Choroid plexus epithelial cell (primary cell): Measurements from ENCODE around the gene PCDHGA5.

Experiments used
- DNase-seq: peaks from one replicate; pipeline ENCODE4 v3.0.0-alpha.2; 2010; ENCODE audit warnings: low read depth
- H3K4me3 ChIP-seq: 2 replicates; pipeline ENCODE4 v1.5.1; 2011; ENCODE audit warnings: low read depth, mild to moderate bottlenecking, control low read depth, low read length, moderate library complexity
- CTCF ChIP-seq: conservative IDR thresholded peaks from 2 replicates; pipeline ENCODE4 v1.5.1; 2011; ENCODE audit warnings: low read depth, mild to moderate bottlenecking, control low read depth, inconsistent platforms, low read length, moderate library complexity

PCDHGA5 gene

DNA sequence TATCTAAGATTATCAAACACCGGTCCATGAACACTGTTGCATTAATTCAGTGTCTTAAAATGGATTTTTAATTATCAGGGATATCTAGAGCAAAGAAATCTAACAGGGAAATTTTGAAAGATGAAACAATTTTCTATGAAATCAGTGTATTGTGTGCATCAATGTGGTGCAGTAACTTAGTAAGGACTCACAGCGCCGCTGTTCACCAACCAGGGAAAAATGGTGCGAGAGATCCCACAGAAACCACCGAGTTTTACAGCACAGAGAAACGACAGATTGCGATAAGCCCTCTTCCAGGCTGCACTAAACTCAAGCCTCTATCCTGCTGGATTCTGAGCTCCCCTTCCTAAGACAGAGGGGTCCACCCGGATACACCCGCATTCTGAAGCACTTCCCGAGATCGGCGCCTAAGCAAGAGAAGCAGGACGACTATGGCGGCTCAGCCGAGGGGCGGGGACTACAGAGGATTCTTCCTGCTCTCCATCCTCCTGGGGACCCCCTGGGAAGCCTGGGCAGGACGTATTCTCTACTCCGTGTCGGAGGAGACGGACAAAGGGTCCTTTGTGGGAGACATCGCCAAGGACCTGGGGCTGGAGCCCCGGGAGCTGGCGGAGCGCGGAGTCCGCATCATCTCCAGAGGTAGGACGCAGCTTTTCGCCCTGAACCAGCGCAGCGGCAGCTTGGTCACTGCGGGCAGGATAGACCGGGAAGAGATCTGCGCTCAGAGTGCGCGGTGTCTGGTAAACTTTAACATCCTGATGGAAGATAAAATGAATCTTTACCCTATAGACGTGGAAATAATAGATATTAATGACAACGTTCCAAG is 18.7 kb downstream of the PCDHGA5 start, which contains the start of gene PCDHGA7:
Gene PCDHGA7, plus strand, starts transcription at position 274 of the 826 bp plus-strand sequence. Its CDS starts 158 bp downstream, at position 432.
- peak; percentile 40 for DNase-seq
- H3K4me3 ChIP-seq: peak within 1 kb of the TSS; percentile 45
- peak; percentile 41 for TF ChIP-seq CTCF

- TF ChIP-seq CTCF: no peak
- no peak overlapping the region for H3K4me3 ChIP-seq
- no peak for DNase-seq
Observed at GRCh38 chr5:141383345-141383744, 19.4 kb downstream of the PCDHGA5 start.

GRCh38 chr5:141384471-141385267 is 20.7 kb downstream of the PCDHGA5 start:
- no peak for DNase-seq
- H3K4me3 ChIP-seq: no peak overlapping the region
- TF ChIP-seq CTCF: no peak

GRCh38 chr5:141387557-141388311 is 23.8 kb downstream of the PCDHGA5 start, which contains the start of gene PCDHGB4:
Gene PCDHGB4 (plus strand): TSS chr5:141387698. CDS start chr5:141387885, 187 bp downstream.
- DNase-seq: peak; percentile 46
- peak within 1 kb of the TSS; percentile 39 for H3K4me3 ChIP-seq
- TF ChIP-seq CTCF: peak; percentile 54

DNA sequence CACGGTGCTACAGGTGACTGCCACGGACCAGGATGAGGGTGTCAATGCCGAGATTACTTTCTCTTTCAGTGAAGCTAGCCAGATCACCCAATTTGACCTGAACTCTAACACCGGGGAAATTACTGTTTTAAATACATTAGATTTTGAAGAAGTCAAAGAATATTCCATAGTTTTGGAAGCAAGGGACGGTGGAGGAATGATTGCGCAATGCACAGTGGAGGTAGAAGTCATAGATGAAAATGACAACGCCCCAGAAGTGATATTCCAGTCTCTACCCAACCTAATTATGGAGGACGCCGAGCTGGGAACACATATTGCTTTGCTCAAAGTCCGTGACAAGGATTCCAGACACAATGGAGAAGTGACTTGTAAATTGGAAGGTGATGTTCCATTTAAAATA is 24.7 kb downstream of the PCDHGA5 start:
- TF ChIP-seq CTCF: no peak
- no peak overlapping the region for H3K4me3 ChIP-seq
- DNase-seq: no peak

- DNase-seq: no peak
- TF ChIP-seq CTCF: no peak
- no peak overlapping the region for H3K4me3 ChIP-seq
Observed at GRCh38 chr5:141389153-141390042, 25.4 kb downstream of the PCDHGA5 start.
